ENCODE results near the gene SCN2A.

SCN2A gene

GRCh38 chr2:165239230-165239629 is at the start of gene SCN2A:
SCN2A (plus strand) TSS chr2:165239414; CDS start chr2:165295824, 56,410 bp downstream.
- no peak for FAIRE-seq

GRCh38 chr2:165191096-165191728 is 48.0 kb upstream of the SCN2A start:
- no peak for FAIRE-seq

- FAIRE-seq, result no peak
Measured at GRCh38 chr2:165192729-165193128, 46.5 kb upstream of the SCN2A start.

DNA sequence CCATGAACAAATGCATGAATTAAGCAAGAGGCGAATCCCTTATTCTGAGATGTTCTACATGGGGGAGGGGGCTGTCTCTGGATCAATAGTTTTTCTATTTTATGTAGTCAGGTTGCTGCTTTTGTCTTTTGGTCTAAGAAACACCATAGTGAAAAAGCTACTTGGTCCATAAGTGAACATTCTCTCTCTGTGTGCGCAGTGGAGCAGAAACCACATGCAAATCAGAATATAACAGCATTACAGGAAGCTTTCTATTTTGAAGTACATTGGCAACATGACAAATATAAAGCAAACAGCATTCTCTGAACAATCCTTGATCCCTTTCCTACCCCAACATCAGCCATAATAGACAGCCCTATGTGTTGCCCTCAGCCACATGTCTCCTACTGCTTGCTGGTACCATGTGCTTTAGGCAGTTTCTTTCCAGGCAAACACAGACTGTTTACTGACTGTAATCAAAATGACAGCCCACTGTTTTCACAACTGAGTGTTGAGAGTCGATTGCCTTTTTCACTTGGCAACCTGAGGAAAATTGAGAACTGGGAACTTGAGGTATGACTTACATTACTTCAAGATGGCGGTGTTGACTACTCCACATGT is 45.9 kb upstream of the SCN2A start:
- no peak for FAIRE-seq

- no peak for FAIRE-seq
Measured at GRCh38 chr2:165196411-165196810, 42.8 kb upstream of the SCN2A start.

- no peak for FAIRE-seq
Measured at GRCh38 chr2:165197346-165197745, 41.9 kb upstream of the SCN2A start.

- no peak for FAIRE-seq
Measured at GRCh38 chr2:165198181-165198580, 41.0 kb upstream of the SCN2A start.

GRCh38 chr2:165202239-165202638 is 37.0 kb upstream of the SCN2A start:
- FAIRE-seq, result no peak

GRCh38 chr2:165203689-165204559 is 35.3 kb upstream of the SCN2A start, which contains the start of gene SCN3A:
SCN3A (minus strand) TSS chr2:165204050; CDS start chr2:165176394, 27,656 bp downstream.
- FAIRE-seq, result no peak

DNA sequence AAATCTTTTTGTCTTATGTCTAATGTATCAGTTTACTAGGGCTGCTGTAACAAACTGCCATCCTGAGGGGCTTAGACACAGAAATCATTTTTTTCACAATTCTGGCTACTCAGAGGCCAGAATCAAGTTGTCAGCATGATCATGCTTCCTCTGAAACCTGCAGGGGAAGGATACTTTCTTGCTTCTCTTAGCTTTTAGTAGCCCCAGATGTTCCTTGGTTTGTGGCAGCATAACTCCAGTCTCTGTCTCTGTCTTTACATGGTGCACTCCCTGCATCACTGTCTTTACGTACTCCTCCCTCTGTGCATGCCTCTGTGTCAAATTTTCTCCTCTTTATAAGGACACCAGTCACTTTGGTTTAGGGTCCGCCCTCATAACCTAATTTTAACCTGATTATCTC is 33.3 kb upstream of the SCN2A start:
- no peak for FAIRE-seq

GRCh38 chr2:165208094-165208493 is 31.1 kb upstream of the SCN2A start:
- no peak for FAIRE-seq

DNA sequence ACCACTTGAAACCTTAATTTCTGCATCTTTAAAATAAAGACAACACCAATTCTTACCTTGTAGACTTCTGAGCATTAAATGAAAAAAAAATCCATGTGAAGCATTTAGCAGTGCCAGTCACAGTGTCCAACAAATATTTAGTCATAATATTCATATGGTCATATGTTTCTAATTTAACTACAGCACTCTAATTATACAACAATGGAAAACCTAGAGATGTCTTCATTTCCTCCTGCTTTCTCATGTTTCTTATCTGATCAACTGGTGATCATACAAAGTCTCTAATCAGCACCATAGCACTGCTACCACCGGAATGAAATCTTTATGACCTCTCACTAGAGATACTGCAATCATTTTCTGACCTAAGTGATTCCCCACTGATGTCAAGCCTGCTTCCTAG is 25.1 kb upstream of the SCN2A start:
- no peak for FAIRE-seq

GRCh38 chr2:165219481-165219880 is 19.7 kb upstream of the SCN2A start:
- no peak for FAIRE-seq

DNA sequence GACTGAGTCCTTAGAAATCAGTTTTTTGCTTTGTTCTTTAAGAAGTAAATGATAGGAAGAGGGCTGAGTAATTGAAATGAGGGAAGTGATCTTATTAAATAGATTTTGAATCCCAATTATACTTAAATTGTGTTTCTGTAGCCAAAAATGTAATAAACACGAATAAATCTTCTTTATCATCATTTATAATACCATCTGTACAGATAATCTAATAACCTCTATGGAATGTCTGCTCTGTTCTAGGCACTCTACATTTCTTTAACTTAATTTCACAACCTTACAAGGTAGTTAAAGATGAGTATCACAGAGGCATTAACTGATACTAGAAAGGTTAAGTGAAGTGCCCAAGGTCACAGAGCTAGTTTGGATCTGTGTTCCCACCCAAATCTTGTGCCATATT is 14.3 kb upstream of the SCN2A start:
- FAIRE-seq, result no peak

GRCh38 chr2:165227571-165227970 is 11.6 kb upstream of the SCN2A start:
- FAIRE-seq, result no peak

DNA sequence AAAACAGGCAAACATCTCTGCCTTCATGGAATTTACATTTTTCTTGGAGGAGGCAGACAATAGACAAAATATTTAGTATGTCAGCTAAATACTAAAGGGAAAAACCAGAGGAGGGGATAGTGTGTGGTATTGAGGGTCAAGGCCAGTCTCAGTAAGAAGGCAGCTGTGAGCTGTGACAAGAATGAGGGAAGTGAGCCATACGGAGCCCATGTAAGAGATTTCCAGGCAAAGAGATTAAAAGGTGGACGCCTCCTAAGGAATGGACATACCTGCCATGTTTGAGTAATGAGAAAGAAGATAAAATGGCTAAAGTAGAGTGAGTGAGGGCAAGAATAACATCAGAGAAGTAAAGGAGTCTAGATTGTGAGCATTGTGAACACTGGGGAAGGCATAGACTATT is 2.2 kb upstream of the SCN2A start:
- no peak for FAIRE-seq

DNA sequence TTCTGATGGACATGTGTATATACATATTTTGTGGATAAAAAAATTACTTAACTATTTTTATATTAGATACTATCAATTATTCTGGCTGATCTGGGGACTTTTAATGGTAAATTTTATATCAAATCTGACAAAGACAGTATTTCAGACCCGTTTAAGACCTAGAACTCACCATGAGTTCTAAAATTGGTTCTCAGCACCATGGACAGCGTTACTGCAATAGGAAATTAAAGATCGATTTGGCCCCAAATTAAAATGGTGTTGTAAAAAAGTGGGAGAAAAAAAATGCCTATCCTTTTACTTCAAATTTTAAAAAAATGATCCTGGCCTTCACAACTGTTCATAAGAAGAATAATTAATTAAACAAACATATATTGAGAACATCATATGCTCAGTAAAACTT is 919 bp upstream of the SCN2A start:
- no peak for FAIRE-seq

GRCh38 chr2:165239856-165240515 is 772 bp downstream of the SCN2A start:
- FAIRE-seq, result no peak

DNA sequence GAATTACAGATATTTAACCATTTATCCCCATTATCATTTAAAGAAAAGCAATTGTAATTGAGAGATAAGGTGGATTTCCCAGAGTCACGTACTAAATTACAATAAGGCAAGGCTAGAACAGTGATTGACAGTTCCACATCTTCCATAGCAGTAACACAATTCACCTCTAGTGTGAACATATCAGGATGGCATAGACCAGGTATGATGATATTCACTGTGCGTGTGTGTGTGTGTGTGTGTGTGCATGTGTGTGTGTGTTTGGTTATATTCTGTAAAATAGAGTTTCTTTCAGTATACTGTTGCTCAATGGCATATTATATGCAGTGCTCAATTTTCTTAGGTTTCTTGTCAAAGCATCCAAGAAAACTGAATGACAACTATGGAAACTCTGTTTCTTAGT is 1.7 kb downstream of the SCN2A start:
- no peak for FAIRE-seq

DNA sequence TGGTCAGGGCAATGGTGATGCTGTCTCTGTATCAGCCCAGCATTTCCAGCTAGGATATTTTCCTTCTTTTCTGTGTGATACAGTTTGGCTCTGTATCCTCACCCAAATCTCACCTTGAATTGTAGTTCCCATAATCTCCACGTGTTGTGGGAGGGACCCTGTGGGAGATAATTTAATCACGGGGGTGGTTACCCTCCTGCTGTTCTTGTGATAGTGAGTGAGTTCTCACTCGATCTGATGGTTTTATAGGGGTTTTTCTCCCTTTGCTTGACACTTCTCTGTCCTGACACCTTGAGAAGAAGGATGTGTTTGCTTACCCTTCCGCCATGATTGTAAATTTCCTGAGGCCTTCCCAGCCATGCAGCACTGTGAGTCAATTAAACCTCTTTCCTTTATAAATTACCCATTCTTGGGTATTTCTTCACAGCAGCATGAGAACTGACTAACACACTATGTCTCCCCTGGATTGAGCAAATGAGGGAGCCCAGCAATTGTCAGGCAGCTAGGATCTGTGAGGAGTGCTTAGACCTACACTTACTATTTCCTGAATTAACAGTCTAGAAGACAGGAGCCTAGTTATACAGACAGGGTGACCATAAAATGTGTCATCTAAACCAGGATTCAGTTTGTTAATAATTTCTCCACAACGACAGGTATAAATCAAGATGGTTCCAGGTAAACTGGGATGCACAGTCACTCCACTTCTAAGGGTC is 6.0 kb downstream of the SCN2A start:
- FAIRE-seq, result no peak

DNA sequence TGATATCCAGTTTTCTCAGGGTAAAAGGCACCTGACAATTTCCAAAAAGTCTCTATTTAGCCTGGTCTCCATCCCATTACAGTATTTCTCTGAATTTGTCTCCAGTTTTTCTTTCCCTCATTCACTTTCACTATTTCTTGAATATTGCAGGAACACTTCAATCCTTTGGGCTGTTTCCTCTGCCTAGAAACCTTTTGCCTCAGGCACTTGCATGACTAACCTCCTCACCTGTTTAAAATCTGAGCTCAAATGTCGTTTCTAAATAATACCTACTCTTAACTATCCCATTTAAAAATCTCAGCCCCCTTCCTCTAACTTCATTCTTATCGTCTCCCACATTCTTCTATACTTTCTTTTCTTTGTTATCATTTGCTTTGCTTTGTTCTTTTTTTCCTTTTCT is 9.0 kb downstream of the SCN2A start:
- FAIRE-seq, result no peak

DNA sequence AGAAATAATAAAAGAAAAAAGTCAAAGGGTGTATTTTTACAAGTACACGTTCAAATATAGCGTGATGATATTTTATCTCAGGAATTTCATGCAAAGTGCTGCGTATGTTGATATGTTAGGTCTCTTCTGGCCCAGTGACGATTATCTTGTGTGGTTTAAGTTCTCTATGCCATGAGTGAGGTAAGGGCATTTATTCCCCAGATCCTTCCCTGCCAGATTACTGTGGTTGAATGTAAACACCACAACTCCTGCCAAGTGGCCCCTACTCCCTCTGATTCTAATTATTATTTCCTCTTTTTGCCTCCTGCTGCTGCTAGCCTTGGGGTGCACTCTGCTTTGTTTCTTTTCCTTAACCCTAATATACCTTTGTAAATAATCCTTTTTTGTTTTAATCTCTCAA is 12.2 kb downstream of the SCN2A start:
- FAIRE-seq, result no peak

GRCh38 chr2:165253178-165253577 is 14.0 kb downstream of the SCN2A start:
- FAIRE-seq, result no peak
